K562 (cell line): ENCODE measurements around the gene ALDH3A2.

Experiments used
- CTBP1 ChIP-seq: fragments of 450-650 bp; IDR thresholded peaks from 2 replicates; pipeline ENCODE4 v1.6.1; 2016; ENCODE audit warnings: borderline replicate concordance
- EZH2 ChIP-seq: IDR thresholded peaks from 2 replicates; pipeline ENCODE4 v1.6.1; 2012; ENCODE audit warnings: low read depth, mild to moderate bottlenecking, inconsistent platforms, low read length, borderline replicate concordance
- GABPA ChIP-seq: fragments of 200-800 bp; sonication (Bioruptor generic); conservative IDR thresholded peaks from 2 replicates; pipeline ENCODE4 v1.6.1; 2016; ENCODE audit warnings: low read depth, missing genetic modification characterization, missing compliant biosample characterization
- MAFK ChIP-seq: IDR thresholded peaks from 2 replicates; pipeline ENCODE4 v1.6.1; 2011; ENCODE audit warnings: low read length, improper control_type of control experiment
- XRCC5 ChIP-seq: fragments of 200-400 bp; formaldehyde crosslinking; IDR thresholded peaks from 2 replicates; pipeline ENCODE4 v1.6.1; 2017; ENCODE audit warnings: low read depth, mild to moderate bottlenecking, low read length
- ZNF224 ChIP-seq: sonication (generic); formaldehyde crosslinking; IDR thresholded peaks from 2 replicates; pipeline ENCODE4 v1.8.0; 2022; ENCODE audit warnings: mild to moderate bottlenecking, missing genetic modification reagents
- TF ChIP-seq, protein P1 (sequence below): IDR thresholded peaks from 2 replicates; pipeline ENCODE4 v1.6.1; 2011; ENCODE audit not compliant: insufficient read length; ENCODE audit errors: extremely low read depth

DNA sequence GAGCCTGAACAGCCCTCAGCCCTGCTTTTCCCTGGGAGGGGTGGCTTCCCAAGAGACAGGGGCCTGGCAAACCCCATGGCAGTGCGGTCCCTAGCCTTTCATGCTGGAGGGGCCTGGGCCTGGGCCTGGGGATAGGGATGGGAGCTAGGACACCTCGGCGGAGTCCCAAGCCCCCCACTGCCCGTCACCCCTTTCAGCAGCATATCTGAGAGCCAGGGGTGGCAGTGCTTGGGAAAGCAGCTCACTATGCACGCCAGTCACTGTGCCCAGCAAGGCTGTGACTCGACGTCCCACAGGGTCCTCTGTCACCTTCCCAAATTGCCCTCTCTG is 68.4 kb downstream of the ALDH3A2 start:
- TF ChIP-seq, protein P1, sequence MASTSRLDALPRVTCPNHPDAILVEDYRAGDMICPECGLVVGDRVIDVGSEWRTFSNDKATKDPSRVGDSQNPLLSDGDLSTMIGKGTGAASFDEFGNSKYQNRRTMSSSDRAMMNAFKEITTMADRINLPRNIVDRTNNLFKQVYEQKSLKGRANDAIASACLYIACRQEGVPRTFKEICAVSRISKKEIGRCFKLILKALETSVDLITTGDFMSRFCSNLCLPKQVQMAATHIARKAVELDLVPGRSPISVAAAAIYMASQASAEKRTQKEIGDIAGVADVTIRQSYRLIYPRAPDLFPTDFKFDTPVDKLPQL: no peak
- TF ChIP-seq ZNF224 (CRISPR knock-in tag) (no peak), EZH2 (no peak), GABPA (no peak), MAFK (no peak), CTBP1 (no peak), XRCC5 (no peak)
